Activated T-cell treated with anti-CD3 and anti-CD28 coated beads, Interleukin-2, amount 50 U/mL, for 1 hour (primary cell): Measurements from ENCODE around the gene ZNF90.
"Not testable (repeated sequence)": the region's sequence is repeated elsewhere in the genome, so short reads cannot be mapped to it uniquely, and the experiment has no call there.

ENCODE experiments used
- DNase-seq: peaks from one replicate; pipeline ENCODE4 v3.0.0-alpha.2; 2020

ZNF90 gene

DNA sequence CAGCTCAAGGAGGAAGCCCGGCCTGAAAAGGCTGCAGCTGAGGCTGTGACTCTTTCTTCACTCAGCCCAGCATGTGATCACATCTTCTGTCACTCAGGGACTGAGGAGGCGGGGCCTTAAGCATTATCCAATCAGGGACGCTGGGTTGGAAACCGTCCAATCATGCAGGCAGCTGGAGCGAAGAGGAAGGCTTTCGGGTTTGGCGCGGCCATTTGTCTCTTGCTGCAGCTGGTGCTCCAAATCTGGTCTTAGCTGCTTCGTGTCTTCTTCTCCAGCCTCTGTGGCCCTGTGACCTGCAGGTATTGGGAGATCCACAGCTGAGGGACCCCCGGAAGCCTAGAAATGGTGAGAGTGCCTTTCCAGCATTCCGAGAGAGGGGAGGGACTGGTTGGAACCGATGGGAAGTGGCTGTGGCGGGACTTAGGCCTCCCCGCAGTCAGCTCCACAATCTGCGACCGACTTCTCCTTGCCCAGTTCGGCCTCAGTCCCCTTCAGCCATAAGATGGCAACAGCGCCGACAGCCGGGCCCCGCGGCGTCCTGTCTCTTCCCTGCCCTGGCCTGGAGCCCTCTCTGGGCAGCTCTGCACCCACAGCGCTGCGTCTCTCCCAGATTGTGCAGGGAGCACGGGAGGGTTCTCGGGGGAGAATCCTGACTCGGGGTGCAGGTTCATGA, at the start of gene ZNF90:
ZNF90 (plus strand) TSS at position 210 of the 673 bp plus-strand sequence; CDS start at position 343, 133 bp downstream.
- peak; percentile 81 for DNase-seq

DNA sequence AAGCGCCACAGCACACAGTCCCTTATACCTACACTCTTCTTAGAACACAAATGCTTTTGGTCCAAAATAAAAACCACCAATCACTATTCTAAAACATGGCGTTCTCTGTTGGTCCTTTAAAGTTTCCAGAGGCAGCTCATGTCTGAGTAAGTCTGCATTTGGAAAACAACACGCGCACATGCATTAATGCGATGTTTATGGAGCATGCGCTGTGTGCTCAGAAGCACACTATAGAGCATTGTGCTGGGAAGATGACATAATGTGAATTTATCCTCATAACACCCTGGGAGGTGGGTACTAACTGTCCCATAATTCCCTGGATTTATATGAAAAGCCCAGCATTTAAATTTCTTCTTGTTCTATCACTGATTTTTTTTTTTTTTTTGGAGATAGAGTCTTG, 49.2 kb upstream of the ZNF90 start:
- DNase-seq, result no peak

DNA sequence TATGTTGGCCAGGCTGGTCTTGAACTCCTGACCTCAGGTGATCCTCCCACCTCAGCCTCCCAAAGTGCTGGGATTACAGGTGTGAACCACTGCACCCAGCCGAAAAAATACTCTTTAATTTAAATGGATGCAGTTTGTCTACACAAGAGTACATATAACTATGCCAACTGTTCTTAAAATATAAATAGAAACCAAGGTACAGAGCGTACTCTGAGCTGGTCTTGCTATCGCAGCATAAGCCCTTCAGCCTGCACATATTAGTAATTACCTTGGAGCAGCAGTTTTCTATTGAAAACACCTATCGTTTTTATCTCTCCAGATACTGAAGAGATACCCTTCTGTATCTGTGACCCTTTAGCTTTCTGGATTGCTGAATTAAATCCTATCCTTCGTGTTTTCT, 41.9 kb upstream of the ZNF90 start:
- no peak for DNase-seq

DNA sequence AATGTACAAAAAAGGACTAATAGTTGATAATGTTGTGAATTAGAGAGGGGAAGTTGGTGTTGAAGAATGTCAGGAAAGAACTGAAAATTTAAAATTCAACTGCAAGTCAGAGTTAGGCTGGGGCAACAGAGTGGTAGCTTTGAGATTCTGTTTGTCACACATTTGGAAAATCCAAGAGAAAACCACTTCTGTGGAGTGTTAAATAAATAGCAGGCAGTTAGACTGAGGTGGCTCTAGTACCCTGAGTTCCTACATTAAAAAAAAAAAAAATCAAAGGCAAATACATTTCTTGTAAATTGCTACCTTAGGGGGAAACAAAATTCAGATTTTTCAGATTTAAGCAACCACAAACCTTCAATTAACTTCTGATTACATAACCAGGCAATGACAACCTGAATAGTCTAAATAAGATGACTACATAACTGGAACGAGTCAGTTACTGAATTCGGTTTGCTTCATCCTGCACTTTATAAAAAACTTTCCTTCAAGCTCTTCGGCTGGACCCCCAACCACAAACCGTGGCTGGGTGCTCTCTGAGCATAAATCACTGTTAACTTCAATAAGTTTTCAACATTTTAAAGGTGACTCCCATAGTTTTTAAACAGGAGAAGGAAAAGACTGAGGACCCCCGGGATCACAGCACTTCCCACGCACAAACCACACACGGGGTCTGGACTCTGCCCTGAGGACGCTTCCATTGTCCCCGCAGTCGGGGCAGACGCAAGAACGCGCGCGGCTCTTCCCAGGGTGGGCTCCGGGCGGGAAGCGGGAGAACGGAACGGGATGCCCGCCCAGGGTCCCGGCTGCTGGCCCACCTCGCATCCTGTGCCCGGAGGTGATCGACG, 39.2 kb upstream of the ZNF90 start:
- no peak for DNase-seq

DNA sequence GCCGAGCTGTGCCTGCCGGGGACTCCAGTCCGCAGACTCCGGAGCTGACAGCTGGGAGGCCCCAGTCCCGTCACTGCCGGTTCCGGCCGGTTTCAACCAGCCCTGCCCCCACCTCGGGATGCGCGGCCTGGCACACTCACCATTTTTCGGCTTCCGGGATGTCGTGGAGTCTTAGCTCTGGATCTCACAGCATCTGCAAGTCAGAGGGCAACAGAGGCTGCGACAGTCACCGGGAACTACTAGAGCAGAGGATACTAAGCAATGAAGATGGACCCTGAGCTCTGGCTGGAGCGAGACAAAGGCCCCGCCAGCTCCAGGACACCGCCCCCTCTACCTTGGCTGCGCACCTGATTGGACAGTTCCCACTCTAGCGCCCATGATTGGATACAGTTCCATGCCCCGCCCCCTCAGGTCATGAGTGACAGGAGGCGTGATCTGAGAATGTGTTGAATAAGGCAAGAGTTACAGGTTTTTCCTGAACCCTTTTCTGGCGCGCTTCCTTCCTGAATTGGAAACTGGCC, 38.5 kb upstream of the ZNF90 start, which contains the start of gene ZNF682:
ZNF682 (minus strand) TSS at position 303 of the 521 bp plus-strand sequence; CDS start at position 143, 160 bp downstream.
- DNase-seq, result peak; percentile 92

DNA sequence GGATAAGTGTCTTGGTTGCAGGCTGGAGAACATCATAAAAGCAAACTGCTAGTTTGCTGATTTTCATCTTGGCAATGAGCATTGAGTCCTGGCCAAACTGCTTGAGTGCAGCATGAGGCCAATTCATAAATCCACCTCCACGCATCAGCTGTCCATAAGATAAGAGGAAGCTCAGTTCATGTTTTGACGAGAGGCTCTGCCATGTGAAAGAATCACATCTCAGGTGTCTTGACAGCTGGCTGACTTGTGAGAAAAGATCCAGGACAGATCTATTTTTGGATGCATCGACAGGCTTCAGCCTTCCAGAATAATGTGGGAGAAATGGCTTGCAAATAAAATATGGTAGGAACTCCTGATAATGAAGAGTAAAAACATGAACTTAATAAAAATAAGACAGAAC, 33.1 kb upstream of the ZNF90 start:
- no peak for DNase-seq

DNA sequence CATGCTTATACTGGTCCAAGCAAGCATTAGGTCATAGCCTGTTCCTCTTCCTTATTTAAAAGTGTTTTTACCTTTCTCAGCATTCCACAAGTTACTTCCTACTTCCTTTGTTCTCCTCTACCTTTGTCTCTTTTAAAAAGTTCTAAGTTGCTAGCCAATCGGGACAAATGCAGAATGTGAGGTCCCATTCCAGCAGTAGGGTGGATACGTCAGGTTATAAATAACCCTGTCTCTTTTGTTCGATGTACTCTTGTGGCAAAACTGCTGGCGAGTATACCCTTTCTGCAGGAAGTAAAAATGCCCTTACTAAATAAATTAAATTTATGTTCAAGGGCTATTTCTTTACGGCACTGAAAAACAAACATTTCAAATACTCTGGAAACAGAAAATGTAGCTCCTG, 32.1 kb upstream of the ZNF90 start:
- DNase-seq, result not testable (repeated sequence)

DNA sequence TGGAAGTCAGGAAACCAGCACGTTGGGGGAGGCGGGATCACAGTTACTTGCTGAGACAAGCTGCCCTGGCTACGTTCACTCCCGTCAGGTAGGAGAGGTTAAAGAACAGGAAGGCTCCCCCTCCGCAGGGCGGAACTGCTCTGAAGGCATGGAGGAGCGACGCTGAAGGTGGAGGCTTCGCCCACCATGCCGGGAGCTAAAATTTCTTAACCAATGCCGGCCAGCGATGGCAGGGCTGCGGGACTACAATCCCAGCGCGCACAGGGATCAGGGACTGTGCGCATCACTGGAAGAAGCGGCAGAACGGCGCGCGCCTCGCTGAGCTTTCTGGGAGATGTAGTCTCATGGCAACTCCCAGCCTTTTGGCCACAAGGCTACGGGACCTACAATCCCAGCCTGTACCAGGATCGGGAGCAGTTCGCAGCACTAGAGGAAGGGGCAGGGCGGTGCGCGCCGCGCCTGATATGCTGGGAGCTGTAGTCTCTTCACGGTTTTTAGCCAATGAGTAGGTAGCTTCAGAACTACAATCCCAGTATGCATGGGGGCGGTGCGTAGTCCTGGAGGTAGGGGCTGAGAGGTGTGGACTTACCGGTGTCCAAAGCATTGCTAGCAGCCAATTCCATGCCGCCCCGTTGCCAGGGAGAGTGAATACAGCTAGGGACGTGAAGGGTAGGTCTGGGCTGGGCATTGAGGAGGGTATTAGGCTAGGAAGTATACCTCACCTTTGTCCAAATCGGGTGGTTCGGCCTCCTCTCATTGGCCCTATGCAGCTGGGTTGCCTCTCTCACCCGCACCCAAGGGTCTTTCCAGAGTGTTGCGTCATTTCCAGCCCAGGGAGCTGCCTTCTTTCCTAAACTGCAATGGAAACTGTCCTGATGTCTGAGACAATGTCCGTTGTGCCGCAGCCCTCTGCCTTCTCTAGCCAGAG, 25.7 kb upstream of the ZNF90 start:
- peak; percentile 68 for DNase-seq

DNA sequence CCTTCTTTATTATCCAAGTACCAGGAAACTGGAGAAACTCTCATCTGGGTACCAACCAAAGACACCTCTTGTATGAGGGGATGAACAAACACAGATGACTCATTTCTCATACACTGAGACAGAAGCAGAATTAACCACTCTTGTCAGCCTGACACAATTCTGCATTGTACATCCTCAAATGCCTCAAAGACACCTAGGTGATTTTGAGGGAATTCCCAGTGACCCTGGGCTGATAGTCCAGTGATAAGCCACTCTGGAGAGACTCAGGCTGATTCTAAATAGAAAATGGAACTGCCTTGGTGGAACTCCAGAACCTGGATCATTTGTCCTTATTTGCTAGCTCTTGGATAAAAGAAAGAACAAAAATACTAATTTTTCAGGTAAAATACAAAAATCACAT, 19.1 kb upstream of the ZNF90 start:
- DNase-seq, result not testable (repeated sequence)

DNA sequence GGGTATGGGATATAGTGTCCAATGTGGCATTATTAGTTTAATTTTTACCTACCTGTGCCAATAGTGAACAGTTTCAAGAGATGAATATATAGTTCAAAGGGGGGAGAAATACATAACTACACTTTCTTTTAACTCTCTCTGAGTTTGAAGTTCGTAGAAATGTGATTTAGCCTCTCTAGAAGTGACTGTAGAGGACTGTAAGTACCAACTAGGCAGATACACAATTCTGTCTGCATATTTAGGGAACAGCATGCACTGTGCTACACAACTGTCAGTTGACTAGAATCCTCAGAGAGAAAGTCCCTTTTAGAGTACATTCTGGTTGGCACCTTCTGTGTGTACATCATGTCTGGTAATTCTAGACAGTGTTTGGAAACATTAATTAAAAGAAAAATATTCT, 17.5 kb upstream of the ZNF90 start:
- DNase-seq, result no peak

DNA sequence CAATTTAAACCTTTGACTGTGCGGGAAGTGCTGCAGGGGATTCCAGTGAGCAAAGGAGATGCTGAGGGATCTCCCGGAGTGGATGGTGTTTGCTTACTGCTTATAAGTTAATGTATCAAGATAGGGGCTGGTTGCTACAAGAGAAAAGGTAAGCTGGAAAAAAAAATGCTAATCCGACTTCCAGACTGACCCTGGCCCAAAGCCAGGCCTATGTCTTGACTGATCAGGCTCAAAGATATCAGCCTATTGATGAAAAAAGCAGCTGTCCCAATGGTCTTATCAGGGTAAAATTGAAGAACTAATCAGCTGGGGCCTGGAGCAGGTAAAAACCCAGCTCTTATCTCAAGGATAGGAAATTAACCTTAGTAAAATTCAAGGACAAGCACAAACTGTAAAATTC, 10.9 kb upstream of the ZNF90 start:
- no peak for DNase-seq

DNA sequence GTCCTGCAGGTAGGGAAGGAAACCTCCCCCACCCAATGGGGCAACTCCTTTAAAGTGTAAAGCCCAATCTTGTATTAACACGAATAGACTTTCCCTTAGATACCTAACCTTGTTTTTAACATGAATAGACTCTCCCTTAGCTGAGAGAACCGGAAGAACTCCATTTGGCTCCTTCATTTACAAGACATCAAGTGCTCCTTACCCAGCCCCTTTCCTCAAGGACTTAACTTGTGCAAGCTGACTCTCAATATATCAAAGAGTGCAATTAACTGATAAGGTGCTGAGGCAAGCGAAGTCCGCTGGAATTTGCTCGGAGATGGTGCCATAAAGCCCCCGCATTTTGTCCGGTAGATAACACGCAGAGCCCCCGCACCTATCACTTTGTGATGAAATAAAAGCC, 9.9 kb upstream of the ZNF90 start:
- no peak for DNase-seq

DNA sequence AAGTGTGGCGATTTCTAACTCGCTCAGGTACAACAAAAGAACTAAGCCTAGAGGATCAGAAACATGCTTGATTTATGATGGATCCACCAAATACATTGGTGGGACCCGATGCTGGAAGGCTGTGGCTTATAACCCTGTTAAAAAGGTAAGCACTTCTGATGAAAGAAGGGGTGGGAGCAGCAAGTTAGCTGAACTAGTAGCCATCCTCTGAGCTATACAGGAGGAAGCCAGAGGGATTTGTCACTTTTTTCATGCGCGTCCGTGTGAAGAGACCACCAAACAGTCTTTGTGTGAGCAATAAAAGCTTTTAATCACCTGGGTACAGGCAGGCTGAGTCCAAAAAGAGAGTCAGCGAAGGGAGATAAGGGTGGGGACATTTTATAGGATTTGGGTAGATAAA, 9.2 kb upstream of the ZNF90 start:
- not testable (repeated sequence) for DNase-seq

DNA sequence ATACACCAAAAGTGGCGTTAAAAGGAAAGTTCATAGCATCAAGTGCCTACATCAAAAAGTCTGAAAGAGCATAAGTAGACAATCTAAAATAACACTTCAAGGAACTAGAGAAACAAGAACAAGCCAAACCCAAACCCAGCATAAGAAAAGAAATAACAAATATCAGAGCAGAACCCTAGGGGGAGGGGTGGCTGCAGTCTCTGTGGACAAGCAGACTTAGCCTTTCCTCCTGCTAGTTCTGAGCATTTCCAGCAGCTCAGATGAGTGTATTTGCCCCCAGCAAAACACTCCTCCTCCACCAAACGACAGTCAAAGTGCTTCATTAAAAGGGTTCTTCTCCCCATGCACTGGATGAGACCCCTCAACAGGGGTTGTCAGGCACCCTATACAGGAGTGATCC, 7.1 kb upstream of the ZNF90 start:
- no peak for DNase-seq

DNA sequence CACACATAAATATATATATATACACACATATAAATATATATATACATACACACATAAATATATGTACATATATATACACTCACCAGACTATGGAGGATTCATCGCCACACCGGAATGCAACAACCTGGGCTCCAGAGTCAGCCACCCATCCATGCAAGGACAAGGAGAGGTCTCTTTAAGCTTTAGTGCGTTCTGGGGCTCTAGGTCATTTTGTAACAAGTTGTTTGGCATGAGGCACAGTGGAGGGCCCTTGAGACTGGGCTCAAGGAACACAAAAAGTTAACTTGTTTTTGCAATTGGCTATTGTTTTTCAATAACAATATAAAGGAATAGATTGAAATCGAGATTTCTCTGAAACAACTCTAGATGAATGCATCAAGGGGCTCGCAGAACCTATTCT, 4.9 kb upstream of the ZNF90 start:
- DNase-seq, result no peak

DNA sequence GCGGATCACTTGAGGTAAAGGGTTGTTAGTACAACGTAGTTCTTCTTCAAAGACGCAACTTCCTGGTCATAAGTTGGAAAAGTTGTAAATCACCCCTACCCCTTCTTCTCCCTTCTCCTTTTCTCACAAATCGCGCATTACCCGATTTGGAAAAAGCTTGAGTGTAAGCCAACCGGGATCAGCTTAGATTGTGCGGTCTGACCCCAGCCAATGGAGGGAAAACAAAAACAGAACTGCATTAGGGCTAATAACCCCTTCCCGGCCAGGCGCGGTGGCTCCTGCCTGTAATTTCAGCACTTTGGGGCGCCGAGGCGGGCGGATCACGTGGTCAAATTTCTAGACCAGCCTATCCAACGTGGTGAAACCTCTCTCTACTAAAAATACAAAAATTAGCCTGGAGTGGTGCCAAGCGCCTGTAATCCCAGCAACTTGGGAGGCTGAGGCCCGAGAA, 806 bp downstream of the ZNF90 start:
- no peak for DNase-seq

DNA sequence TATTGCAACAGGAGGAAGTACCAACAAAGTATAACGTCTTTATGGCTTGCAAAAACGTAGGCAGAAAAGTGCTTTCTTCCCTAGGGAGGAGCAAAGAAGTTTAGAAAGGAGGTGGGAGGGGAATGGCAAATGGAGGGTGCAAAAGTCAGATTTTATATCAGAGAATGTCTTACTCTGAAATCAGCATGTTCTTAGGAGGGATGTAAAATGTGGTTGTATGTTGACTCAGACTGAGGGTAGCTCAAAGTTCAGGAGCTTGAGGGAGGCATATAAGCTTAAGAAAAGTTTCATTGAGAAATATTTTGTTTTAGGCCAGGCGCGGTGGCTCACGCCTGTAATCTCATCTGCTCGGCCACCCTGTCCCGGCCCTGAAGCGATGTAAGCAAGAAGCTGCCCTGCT, 1.7 kb downstream of the ZNF90 start:
- DNase-seq, result no peak

DNA sequence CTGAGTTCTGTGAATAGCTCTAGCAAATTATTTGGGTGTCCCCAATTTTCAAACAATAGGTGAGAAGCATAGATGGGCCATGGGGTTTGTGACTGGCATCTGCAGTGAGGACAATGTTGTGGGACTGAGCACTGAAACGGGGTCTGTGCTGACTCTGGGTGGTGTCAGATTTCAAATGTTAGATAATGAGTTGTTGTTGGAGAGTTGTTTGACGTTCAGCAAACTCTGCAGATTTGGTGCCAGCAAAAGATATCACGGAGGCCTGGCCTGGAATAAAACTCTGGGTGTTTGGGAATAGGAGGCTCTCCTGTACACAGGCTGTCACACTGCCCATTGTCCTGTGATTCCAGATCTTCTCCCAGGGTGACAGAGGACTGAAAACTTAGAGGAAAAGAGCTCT, 2.9 kb downstream of the ZNF90 start:
- no peak for DNase-seq

DNA sequence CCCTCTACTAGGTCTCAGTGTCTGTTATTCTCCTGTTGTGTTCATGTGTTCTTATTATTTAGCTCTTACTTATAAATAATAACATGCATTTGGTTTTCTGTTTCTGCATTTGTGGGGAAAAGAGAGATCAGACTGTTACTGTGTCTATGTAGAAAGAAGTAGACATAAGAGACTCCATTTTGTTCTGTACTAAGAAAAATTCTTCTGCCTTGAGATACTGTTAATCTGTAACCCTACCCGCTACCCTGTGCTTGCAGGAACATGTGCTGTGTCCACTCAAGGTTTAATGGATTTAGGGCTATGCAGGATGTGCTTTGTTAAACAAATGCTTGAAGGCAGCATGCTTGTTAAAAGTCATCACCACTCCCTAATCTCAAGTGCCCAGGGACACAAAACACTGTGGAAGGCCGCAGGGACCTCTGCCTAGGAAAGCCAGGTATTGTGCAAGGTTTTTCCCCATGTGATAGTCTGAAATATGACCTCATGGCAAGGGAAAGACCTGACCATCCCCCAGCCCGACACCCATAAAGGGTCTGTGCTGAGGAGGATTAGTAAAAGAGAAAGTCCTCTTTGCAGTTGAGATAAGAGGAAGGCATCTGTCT, 4.5 kb downstream of the ZNF90 start:
- not testable (repeated sequence) for DNase-seq

DNA sequence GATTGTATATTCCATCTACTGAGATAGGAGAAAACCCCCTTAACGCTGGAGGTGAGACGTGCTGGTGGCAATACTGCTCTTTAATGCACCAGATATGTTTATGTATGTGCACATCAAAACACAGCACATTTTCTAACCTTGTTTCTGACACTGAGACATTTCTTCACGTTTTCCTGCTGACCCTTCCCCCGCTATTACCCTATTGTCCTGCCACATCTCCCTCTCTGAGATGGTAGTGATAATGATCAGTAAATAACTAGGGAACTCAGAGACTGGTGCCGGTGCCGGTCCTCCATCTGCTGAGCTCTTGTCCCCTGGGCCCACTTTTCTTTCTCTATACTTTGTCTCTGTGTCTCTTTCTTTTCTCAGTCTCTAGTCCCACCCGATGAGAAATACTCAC, 5.1 kb downstream of the ZNF90 start:
- not testable (repeated sequence) for DNase-seq

DNA sequence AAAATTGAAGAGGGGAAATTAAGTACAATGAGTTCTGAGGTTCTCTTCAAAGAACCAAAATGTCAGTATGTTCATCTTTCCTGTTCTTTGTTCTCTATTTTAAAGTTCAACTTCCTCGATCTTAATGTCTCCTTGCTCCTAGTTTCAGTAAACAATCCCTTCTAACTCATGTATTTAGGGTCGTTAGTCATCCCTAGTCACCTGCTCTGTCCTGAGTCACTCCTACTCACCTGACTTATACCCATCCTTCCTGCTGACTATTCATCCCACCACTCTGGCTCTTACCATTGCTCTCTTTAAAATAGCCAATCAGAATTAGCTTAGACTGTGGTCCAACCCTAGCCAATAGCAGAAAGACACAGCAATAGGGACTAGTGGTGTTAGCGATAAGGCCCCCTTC, 24.3 kb downstream of the ZNF90 start:
- DNase-seq, result no peak

DNA sequence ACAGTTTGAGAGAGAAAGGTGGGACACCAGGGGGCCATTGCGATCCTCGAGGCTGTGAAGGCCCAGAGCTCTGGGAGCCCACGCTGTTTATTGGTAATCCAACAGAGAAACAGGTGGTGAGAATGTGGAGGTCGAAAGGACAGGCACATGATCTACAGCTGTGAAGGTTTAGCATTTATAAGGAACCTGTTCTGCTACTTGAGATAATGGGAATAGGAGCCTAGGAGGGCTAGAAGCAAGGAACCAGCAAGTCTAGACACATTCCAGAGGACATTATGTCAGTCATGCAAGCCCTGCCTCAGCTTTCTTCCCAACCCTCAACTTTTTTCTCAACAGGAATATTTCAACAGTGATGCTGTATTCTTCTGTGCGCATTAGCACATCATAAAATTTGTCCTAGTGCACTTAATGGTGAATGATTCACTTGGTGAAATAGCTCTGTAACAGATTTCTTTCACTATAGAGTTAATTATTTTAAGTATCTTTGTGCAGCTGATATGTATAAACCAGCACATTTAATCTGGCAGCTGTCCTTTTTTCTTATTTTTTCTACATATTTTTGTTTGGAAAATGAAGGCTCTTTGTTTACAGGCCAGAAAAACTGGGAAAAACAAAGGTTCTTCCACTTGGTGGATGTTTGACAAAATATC, 25.4 kb downstream of the ZNF90 start:
- no peak for DNase-seq
